A549 treated with dexamethasone at 1 μM for 4 hours (cell line): Measurements from ENCODE around the gene ATXN7L2. TPM values are rescaled to one million over a fixed set of nuclear protein-coding genes. Genes with fewer than 3 reads are reported as not detected.

Source experiments
- total RNA-seq: library from RNA; stranded (reverse); fragments of 200-300 nt; extraction: Qiagen RNA extraction; gene quantifications from 5 replicates; pipeline ENCODE4 v1.2.3, GENCODE V29; 2022

The ATXN7L2 gene
- total RNA-seq = 1.4 to 2.4 TPM (median 2.1 TPM) in 5 replicates

GRCh38 chr1:109483672-109484518, at the start of gene ATXN7L2:
Gene ATXN7L2, plus strand, starts transcription at chr1:109483905. Its CDS starts 49 bp downstream, at chr1:109483954.

GRCh38 chr1:109466452-109467300, 17.0 kb upstream of the ATXN7L2 start, which contains the start of gene SYPL2:
Gene SYPL2, plus strand, starts transcription at chr1:109466546. Its CDS starts 298 bp downstream, at chr1:109466844.

GRCh38 chr1:109493805-109494539, 10.3 kb downstream of the ATXN7L2 start, which contains the start of gene CYB561D1:
Gene CYB561D1, plus strand, starts transcription at chr1:109494094. Its CDS starts 46 bp downstream, at chr1:109494140.

GRCh38 chr1:109509176-109510134, 25.8 kb downstream of the ATXN7L2 start, which contains the start of gene AMIGO1:
Gene AMIGO1, minus strand, starts transcription at chr1:109509727. Its CDS starts 815 bp downstream, at chr1:109508912.

GRCh38 chr1:109539676-109540075, 56.0 kb downstream of the ATXN7L2 start, which contains the start of gene GPR61:
Gene GPR61, plus strand, starts transcription at chr1:109539872. Its CDS starts 3,151 bp downstream, at chr1:109543023.

Other genes with a start within 250 kb of the ATXN7L2 start
- 2.9 to 5.6 TPM (median 5.2 TPM) in 5 replicates for gene CELSR2, start 234.4 kb upstream of the ATXN7L2 start, total RNA-seq
- 16.6 to 22.7 TPM (median 20.9 TPM) in 5 replicates for gene PSRC1, start 200.8 kb upstream of the ATXN7L2 start, total RNA-seq
- 0.09 to 0.12 TPM in 2 of 5 replicates, not detected in the others for gene MYBPHL, start 176.9 kb upstream of the ATXN7L2 start, total RNA-seq
- gene SORT1, start 86.0 kb upstream of the ATXN7L2 start, total RNA-seq = 4.4 to 5.4 TPM (median 5.1 TPM) in 5 replicates
- gene PSMA5, start 57.5 kb upstream of the ATXN7L2 start, total RNA-seq = 86.2 to 112 TPM (median 87.9 TPM) in 5 replicates
- 0.09 to 0.17 TPM (median 0.11 TPM) in 5 replicates for gene SYPL2, start 17.4 kb upstream of the ATXN7L2 start, total RNA-seq
- 3.8 to 5.1 TPM (median 4.5 TPM) in 5 replicates for gene CYB561D1, start 10.2 kb downstream of the ATXN7L2 start, total RNA-seq
- gene AMIGO1, start 25.8 kb downstream of the ATXN7L2 start, total RNA-seq = 0.99 to 1.7 TPM (median 1.4 TPM) in 5 replicates
- gene GPR61, start 56.0 kb downstream of the ATXN7L2 start, total RNA-seq = 0.06 TPM in 1 of 5 replicates, not detected in the others
- gene GNAI3, start 64.7 kb downstream of the ATXN7L2 start, total RNA-seq = 5.1 to 5.8 TPM (median 5.5 TPM) in 5 replicates
- 0.08 to 0.38 TPM (median 0.15 TPM) in 5 replicates for gene GNAT2, start 135.7 kb downstream of the ATXN7L2 start, total RNA-seq
- gene AMPD2, start 135.9 kb downstream of the ATXN7L2 start, total RNA-seq = 15.4 to 21.8 TPM (median 21.7 TPM) in 5 replicates
- gene GSTM4, start 172.2 kb downstream of the ATXN7L2 start, total RNA-seq = 8.3 to 10.3 TPM (median 9.3 TPM) in 5 replicates
- gene GSTM2, start 184.2 kb downstream of the ATXN7L2 start, total RNA-seq = 2.7 to 4.8 TPM (median 3.5 TPM) in 5 replicates
- 0.21 TPM in 1 of 5 replicates, not detected in the others for gene GSTM1, start 203.9 kb downstream of the ATXN7L2 start, total RNA-seq
- not detected in 5 replicates for gene GSTM5, start 228.3 kb downstream of the ATXN7L2 start, total RNA-seq